K562 (cell line): ENCODE results near the gene CDKL5. TPM values are rescaled to one million over a fixed set of nuclear protein-coding genes. Genes with fewer than 3 reads are reported as not detected.
A peak's percentile ranks its signal among the peaks of the same experiment; 100 is the strongest.

Experiments
- ATAC-seq: fragments of 200-7000 bp; cut with Tn5 transposase; 3 replicates; pipeline ENCODE4 v1.9.1; 2020; ENCODE audit warnings: moderate library complexity
- BruUV-seq: library from RNA; stranded (reverse); fragments of 400-500 nt; replicated peaks from 2 replicates; lab custom pipeline; 2021; lab: Mats Ljungman, UMichigan
- CTCF ChIA-PET: fragments of 300-600 bp; formaldehyde crosslinking; extraction: SDS; loops from one replicate; lab custom pipeline; 2021; ENCODE audit warnings: low intra/inter-chr PET ratio; lab: Yijun Ruan, JAX
- POLR2A ChIA-PET: fragments of 300-600, 350-650 bp; sonication (Branson Sonifier 250); formaldehyde crosslinking; extraction: SDS; loops from one replicate; lab custom pipeline; 2021; ENCODE audit warnings: antibody characterized with exemption, inconsistent platforms; lab: Yijun Ruan, JAX
- DNase-seq, 4 experiments: peaks; one replicate each; pipeline versions ENCODE4 v3.0.0 to v3.0.0-alpha.2; 2011 to 2018; ENCODE audit warnings: low spot score in 3 of 4, mixed read lengths in 3 of 4; ENCODE audit errors: extremely low read depth in 1 of 4
- FAIRE-seq: peaks from 2 replicates; lab custom pipeline; 2011; peaks lifted over from hg19 to GRCh38; lab: Jason Lieb, UNC
- H2AFZ ChIP-seq: 2 replicates; pipeline ENCODE4 v1.6.0; 2011; ENCODE audit warnings: low read depth, low read length, control low read depth, inconsistent platforms
- H3K27ac ChIP-seq: fragments of 200-600 bp; 3 replicates; pipeline ENCODE4 v1.8.0; 2011; ENCODE audit warnings: low read depth, mild to moderate bottlenecking, control low read depth, inconsistent platforms, low read length, moderate library complexity, mixed read lengths; ENCODE audit errors: extremely low read depth
- H3K27me3 ChIP-seq, 2 experiments: fragments of 300-600 bp in 1 of 2; 2 replicates in 1 of 2; 3 replicates in 1 of 2; pipeline versions ENCODE4 v1.6.0 to v1.8.0; 2011; ENCODE audit warnings: inconsistent platforms in 2 of 2, low read length in 2 of 2, mild to moderate bottlenecking in 1 of 2, mixed read lengths in 1 of 2, moderate library complexity in 1 of 2; ENCODE audit not compliant: control insufficient read depth in 2 of 2, insufficient read depth in 2 of 2
- H3K36me3 ChIP-seq: fragments of 300-600 bp; 3 replicates; pipeline ENCODE4 v1.8.0; 2011; ENCODE audit warnings: mild to moderate bottlenecking, low read length, inconsistent platforms; ENCODE audit not compliant: control insufficient read depth, insufficient read depth
- H3K4me1 ChIP-seq, 2 experiments: fragments of 200-600 bp in 1 of 2; replicated peaks in 1 of 2; 2 replicates in 1 of 2; 3 replicates in 1 of 2; pipeline versions ENCODE4 v1.5.1 to v1.8.0; 2011; ENCODE audit warnings: inconsistent platforms in 2 of 2, low read length in 2 of 2, mild to moderate bottlenecking in 1 of 2, mixed read lengths in 1 of 2, moderate library complexity in 1 of 2; ENCODE audit not compliant: control insufficient read depth in 2 of 2, insufficient read depth in 2 of 2
- H3K4me2 ChIP-seq: 2 replicates; pipeline ENCODE4 v1.6.1; 2011; ENCODE audit warnings: low read length, control low read depth, inconsistent platforms, mixed read lengths; ENCODE audit not compliant: insufficient read depth
- H3K4me3 ChIP-seq: fragments of 200-600 bp; sonication (generic), shearing (Covaris generic); 2 replicates; pipeline ENCODE4 v1.5.1; 2016; ENCODE audit warnings: control low read depth, inconsistent platforms
- H3K79me2 ChIP-seq: fragments of 200-600 bp; 3 replicates; pipeline ENCODE4 v1.8.0; 2011; ENCODE audit warnings: low read length, inconsistent platforms; ENCODE audit not compliant: control insufficient read depth, insufficient read depth
- H3K9ac ChIP-seq, 2 experiments: 2 replicates each; pipeline versions ENCODE4 v1.6.0 to v1.6.1; 2011; ENCODE audit warnings: low read depth in 2 of 2, low read length in 2 of 2, control low read depth in 1 of 2, inconsistent platforms in 1 of 2, mild to moderate bottlenecking in 1 of 2, mixed read lengths in 1 of 2; ENCODE audit not compliant: insufficient read depth in 1 of 2
- H3K9me1 ChIP-seq: one replicate; pipeline ENCODE4 v1.6.0; 2011; ENCODE audit warnings: inconsistent platforms, mild to moderate bottlenecking, low read length, moderate library complexity; ENCODE audit not compliant: control insufficient read depth, insufficient read depth
- H3K9me3 ChIP-seq: replicated peaks from 2 replicates; pipeline ENCODE4 v1.5.1; 2011; ENCODE audit warnings: low read depth, low read length, inconsistent platforms; ENCODE audit not compliant: control insufficient read depth, insufficient read depth
- H4K20me1 ChIP-seq: replicated peaks from 2 replicates; pipeline ENCODE4 v1.6.1; 2011; ENCODE audit warnings: low read length, inconsistent platforms, mixed read lengths; ENCODE audit not compliant: control insufficient read depth, insufficient read depth
- ASH1L ChIP-seq: fragments of 450-650 bp; IDR thresholded peaks from 2 replicates; pipeline ENCODE4 v1.6.1; 2018; ENCODE audit warnings: borderline replicate concordance, mild to moderate bottlenecking, low read depth; ENCODE audit not compliant: partially characterized antibody
- DIDO1 ChIP-seq: fragments of 450-650 bp; IDR thresholded peaks from 2 replicates; pipeline ENCODE4 v1.6.1; 2016; ENCODE audit warnings: low read depth, missing biosample characterization, missing genetic modification characterization
- POLR2A ChIP-seq: fragments of 450-650 bp; conservative IDR thresholded peaks from 2 replicates; pipeline ENCODE4 v1.6.1; 2016
- RBBP5 ChIP-seq: fragments of 200-600 bp; sonication (generic); IDR thresholded peaks from 2 replicates; pipeline ENCODE4 v1.6.1; 2012; ENCODE audit warnings: borderline replicate concordance, mild to moderate bottlenecking, low read length, control low read depth, inconsistent platforms; ENCODE audit not compliant: insufficient read depth, poor library complexity, severe bottlenecking
- XRCC4 ChIP-seq: IDR thresholded peaks from one replicate; pipeline ENCODE4 v1.6.1; 2011; ENCODE audit not compliant: insufficient read depth, insufficient read length; ENCODE audit errors: extremely low read depth
- XRCC5 ChIP-seq: fragments of 200-400 bp; formaldehyde crosslinking; IDR thresholded peaks from 2 replicates; pipeline ENCODE4 v1.6.1; 2017; ENCODE audit warnings: low read depth, mild to moderate bottlenecking, low read length
- ZNF140 ChIP-seq: fragments of 250-450 bp; sonication (Bioruptor Pico); IDR thresholded peaks from 2 replicates; pipeline ENCODE4 v1.8.0; 2021; ENCODE audit warnings: moderate library complexity, mild to moderate bottlenecking, inconsistent platforms
- ZNF3 ChIP-seq: fragments of 250-450 bp; sonication (Bioruptor Pico); IDR thresholded peaks from 2 replicates; pipeline ENCODE4 v1.5.0; 2021; ENCODE audit warnings: mild to moderate bottlenecking, moderate library complexity
- ZNF764 ChIP-seq: fragments of 250-450 bp; sonication (Bioruptor Pico); IDR thresholded peaks from 2 replicates; pipeline ENCODE4 v1.4.0; 2020; ENCODE audit warnings: low read depth, mild to moderate bottlenecking, moderate library complexity
- WGBS: fragments of 100-300 bp; shearing (Covaris generic); methylation state at CpG from one replicate; pipeline ENCODE4 v1.1.6; 2016; ENCODE audit warnings: low coverage, mixed read lengths; ENCODE audit not compliant: insufficient coverage; ENCODE audit errors: missing lambda C conversion rate; 5-methylcytosine and 5-hydroxymethylcytosine counted together
- in situ Hi-C: fragments of 300-500 bp; cut with MboI; formaldehyde crosslinking; loops from 4 replicates; pipeline ENCODE4 v1.15.0; 2018; ENCODE audit warnings: inconsistent platforms, mixed read lengths
- intact Hi-C: fragments of 100-400 bp; cut with micrococcal nuclease; formaldehyde crosslinking; loops from 2 replicates; pipeline ENCODE4 v1.14.2; 2022
- polyA plus RNA-seq, 8 experiments: library from polyadenylated mRNA; depleted of rRNA in 4 of 8; stranded (reverse) in 5 of 8; unstranded in 3 of 8; fragments of >200 nt; fragmentation: Nextera tagmentation in 2 of 8; fragmentation: Illumina TruSeq in 1 of 8; extraction: Ambion mirVana in 2 of 8; extraction: Trizol in 1 of 8; gene quantifications; 2 replicates each; pipeline versions ENCODE4 v1.2.1 to v1.2.3, GENCODE V29; 2011 to 2014; ENCODE audit warnings: inconsistent platforms in 1 of 8, missing spikeins in 1 of 8
- total RNA-seq, 7 experiments: library from RNA; depleted of rRNA in 6 of 7; stranded (reverse); fragments of >200 nt in 6 of 7; fragmentation: Illumina TruSeq in 2 of 7; extraction: Trizol in 2 of 7; gene quantifications; 2 replicates each; pipeline versions ENCODE4 v1.2.1 to v1.2.3, GENCODE V29; 2011 to 2021; ENCODE audit warnings: low replicate concordance in 1 of 7
- TF ChIP-seq, protein P1 (sequence below): fragments of 200-600 bp; sonication (generic); IDR thresholded peaks from one replicate; pipeline ENCODE4 v1.6.1; 2012; ENCODE audit warnings: mild to moderate bottlenecking, low read depth, low read length, inconsistent platforms

The CDKL5 gene
- total and polyA plus RNA-seq, 9 of the 15 experiments (the other 6 are each of a cell fraction or from before 2014, with no cell fraction given): under 0.01 to 0.21 (median 0.04) TPM

- Histone ChIP-seq H2AFZ (peak overlapping the region; percentile 83), H3K36me3 (no peaks in the 10 kb centered on the region), H3K9me3 (no peaks in the 10 kb centered on the region), H3K4me2 (peak overlapping the region; percentile 79), H3K27ac (no peak overlapping the region), H3K27me3 (peaks cover 0 to 4% of the 10 kb centered on the region in 2 experiments; a peak in 3 of 5 replicates), H3K4me3 (peak overlapping the region; percentile 59), H3K79me2 (no peaks in the 10 kb centered on the region), H3K9ac (peak overlapping the region in 1 of 2 experiments; percentile 78; a peak in 2 of 4 replicates), H3K9me1 (no peaks in the 10 kb centered on the region), H3K4me1 (peaks cover 0 to 16% of the 10 kb centered on the region in 2 experiments; a peak in 3 of 5 replicates), H4K20me1 (no peaks in the 10 kb centered on the region)
- peak; percentile 27 for ATAC-seq
- ChIA-PET POLR2A (interaction anchor here (0.5 kb wide), 1 partner anchor 280 kb away, joined by 4 read pairs; no protein-coding TSS in a partner anchor), CTCF (no interaction called here)
- 0% methylated on average over 18 of the region's 28 CpGs for WGBS
- no TSS peak for BruUV-seq
- no peak for FAIRE-seq
- intact Hi-C loops: no loop called here
- peak in 1 of 4 experiments; percentile 5 for DNase-seq
- in situ Hi-C loops: no loop called here
- TF ChIP-seq XRCC5 (no peak), RBBP5 (no peak), ZNF3 (CRISPR knock-in tag) (no peak), POLR2A (no peak), ZNF140 (CRISPR knock-in tag) (no peak), ZNF764 (CRISPR knock-in tag) (no peak), XRCC4 (no peak), ASH1L (no peak), DIDO1 (tag) (no peak)
- TF ChIP-seq, protein P1, sequence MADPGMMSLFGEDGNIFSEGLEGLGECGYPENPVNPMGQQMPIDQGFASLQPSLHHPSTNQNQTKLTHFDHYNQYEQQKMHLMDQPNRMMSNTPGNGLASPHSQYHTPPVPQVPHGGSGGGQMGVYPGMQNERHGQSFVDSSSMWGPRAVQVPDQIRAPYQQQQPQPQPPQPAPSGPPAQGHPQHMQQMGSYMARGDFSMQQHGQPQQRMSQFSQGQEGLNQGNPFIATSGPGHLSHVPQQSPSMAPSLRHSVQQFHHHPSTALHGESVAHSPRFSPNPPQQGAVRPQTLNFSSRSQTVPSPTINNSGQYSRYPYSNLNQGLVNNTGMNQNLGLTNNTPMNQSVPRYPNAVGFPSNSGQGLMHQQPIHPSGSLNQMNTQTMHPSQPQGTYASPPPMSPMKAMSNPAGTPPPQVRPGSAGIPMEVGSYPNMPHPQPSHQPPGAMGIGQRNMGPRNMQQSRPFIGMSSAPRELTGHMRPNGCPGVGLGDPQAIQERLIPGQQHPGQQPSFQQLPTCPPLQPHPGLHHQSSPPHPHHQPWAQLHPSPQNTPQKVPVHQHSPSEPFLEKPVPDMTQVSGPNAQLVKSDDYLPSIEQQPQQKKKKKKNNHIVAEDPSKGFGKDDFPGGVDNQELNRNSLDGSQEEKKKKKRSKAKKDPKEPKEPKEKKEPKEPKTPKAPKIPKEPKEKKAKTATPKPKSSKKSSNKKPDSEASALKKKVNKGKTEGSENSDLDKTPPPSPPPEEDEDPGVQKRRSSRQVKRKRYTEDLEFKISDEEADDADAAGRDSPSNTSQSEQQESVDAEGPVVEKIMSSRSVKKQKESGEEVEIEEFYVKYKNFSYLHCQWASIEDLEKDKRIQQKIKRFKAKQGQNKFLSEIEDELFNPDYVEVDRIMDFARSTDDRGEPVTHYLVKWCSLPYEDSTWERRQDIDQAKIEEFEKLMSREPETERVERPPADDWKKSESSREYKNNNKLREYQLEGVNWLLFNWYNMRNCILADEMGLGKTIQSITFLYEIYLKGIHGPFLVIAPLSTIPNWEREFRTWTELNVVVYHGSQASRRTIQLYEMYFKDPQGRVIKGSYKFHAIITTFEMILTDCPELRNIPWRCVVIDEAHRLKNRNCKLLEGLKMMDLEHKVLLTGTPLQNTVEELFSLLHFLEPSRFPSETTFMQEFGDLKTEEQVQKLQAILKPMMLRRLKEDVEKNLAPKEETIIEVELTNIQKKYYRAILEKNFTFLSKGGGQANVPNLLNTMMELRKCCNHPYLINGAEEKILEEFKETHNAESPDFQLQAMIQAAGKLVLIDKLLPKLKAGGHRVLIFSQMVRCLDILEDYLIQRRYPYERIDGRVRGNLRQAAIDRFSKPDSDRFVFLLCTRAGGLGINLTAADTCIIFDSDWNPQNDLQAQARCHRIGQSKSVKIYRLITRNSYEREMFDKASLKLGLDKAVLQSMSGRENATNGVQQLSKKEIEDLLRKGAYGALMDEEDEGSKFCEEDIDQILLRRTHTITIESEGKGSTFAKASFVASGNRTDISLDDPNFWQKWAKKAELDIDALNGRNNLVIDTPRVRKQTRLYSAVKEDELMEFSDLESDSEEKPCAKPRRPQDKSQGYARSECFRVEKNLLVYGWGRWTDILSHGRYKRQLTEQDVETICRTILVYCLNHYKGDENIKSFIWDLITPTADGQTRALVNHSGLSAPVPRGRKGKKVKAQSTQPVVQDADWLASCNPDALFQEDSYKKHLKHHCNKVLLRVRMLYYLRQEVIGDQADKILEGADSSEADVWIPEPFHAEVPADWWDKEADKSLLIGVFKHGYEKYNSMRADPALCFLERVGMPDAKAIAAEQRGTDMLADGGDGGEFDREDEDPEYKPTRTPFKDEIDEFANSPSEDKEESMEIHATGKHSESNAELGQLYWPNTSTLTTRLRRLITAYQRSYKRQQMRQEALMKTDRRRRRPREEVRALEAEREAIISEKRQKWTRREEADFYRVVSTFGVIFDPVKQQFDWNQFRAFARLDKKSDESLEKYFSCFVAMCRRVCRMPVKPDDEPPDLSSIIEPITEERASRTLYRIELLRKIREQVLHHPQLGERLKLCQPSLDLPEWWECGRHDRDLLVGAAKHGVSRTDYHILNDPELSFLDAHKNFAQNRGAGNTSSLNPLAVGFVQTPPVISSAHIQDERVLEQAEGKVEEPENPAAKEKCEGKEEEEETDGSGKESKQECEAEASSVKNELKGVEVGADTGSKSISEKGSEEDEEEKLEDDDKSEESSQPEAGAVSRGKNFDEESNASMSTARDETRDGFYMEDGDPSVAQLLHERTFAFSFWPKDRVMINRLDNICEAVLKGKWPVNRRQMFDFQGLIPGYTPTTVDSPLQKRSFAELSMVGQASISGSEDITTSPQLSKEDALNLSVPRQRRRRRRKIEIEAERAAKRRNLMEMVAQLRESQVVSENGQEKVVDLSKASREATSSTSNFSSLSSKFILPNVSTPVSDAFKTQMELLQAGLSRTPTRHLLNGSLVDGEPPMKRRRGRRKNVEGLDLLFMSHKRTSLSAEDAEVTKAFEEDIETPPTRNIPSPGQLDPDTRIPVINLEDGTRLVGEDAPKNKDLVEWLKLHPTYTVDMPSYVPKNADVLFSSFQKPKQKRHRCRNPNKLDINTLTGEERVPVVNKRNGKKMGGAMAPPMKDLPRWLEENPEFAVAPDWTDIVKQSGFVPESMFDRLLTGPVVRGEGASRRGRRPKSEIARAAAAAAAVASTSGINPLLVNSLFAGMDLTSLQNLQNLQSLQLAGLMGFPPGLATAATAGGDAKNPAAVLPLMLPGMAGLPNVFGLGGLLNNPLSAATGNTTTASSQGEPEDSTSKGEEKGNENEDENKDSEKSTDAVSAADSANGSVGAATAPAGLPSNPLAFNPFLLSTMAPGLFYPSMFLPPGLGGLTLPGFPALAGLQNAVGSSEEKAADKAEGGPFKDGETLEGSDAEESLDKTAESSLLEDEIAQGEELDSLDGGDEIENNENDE: no peak
Measured at GRCh38 chrX:18424482-18425198, 768 bp upstream of the CDKL5 start.
